Liver (tissue), 3 donors: Measurements from ENCODE around the gene P2RX3.

Experiments used
- TF ChIP-seq, protein P1 (sequence below): fragments of 150-350 bp; IDR thresholded peaks from 2 replicates; pipeline ENCODE4 v1.5.1; 2017; ENCODE audit warnings: improper control_type of control experiment, low read depth, low read length; ENCODE audit not compliant: missing input control
- TF ChIP-seq, protein P2 (sequence below): IDR thresholded peaks from 2 replicates; pipeline ENCODE4 v1.6.1; 2016; ENCODE audit warnings: antibody characterized with exemption
- donor health status: healthy.
- donor health status: healthy.

DNA sequence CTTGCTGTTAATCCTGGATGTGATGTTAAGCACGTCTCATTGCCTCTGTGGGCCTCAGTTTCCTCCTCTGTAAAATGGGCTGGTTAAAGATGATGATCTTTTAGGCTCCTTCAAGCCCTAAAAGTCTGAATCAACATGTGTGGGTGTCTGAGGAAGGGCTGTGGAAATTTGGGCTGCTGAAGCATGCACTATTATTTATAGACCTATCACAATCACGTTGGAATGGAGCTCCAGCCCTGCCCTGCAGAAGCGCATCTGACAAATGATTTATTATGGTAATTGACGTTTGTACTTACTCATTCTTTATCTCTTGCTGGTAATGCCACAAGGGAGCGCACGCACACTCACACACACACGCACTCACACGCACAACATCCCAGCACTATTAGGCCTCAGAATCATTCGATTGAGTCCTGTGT is 20.4 kb downstream of the P2RX3 start:
- TF ChIP-seq, protein P1, sequence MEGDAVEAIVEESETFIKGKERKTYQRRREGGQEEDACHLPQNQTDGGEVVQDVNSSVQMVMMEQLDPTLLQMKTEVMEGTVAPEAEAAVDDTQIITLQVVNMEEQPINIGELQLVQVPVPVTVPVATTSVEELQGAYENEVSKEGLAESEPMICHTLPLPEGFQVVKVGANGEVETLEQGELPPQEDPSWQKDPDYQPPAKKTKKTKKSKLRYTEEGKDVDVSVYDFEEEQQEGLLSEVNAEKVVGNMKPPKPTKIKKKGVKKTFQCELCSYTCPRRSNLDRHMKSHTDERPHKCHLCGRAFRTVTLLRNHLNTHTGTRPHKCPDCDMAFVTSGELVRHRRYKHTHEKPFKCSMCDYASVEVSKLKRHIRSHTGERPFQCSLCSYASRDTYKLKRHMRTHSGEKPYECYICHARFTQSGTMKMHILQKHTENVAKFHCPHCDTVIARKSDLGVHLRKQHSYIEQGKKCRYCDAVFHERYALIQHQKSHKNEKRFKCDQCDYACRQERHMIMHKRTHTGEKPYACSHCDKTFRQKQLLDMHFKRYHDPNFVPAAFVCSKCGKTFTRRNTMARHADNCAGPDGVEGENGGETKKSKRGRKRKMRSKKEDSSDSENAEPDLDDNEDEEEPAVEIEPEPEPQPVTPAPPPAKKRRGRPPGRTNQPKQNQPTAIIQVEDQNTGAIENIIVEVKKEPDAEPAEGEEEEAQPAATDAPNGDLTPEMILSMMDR: no peak
- TF ChIP-seq, protein P2, sequence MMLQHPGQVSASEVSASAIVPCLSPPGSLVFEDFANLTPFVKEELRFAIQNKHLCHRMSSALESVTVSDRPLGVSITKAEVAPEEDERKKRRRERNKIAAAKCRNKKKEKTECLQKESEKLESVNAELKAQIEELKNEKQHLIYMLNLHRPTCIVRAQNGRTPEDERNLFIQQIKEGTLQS: no peak
